K562 (cell line): ENCODE data around the gene ICA1. TPM values are rescaled to one million over a fixed set of nuclear protein-coding genes. Genes with fewer than 3 reads are reported as not detected.

Source experiments
- CBX1 ChIP-seq: sonication (generic); IDR thresholded peaks from 2 replicates; pipeline ENCODE4 v1.6.1; 2016; ENCODE audit warnings: antibody characterized with exemption, low read depth, mild to moderate bottlenecking
- CREB1 ChIP-seq, 2 experiments: sonication (generic) in 1 of 2; formaldehyde crosslinking in 1 of 2; IDR thresholded peaks; 2 replicates each; pipeline versions ENCODE4 v1.6.1 to v1.8.0; 2012 to 2022; ENCODE audit warnings: inconsistent platforms in 1 of 2, mild to moderate bottlenecking in 1 of 2, missing genetic modification reagents in 1 of 2, moderate library complexity in 1 of 2
- MYC ChIP-seq, 2 experiments: fragments of 250-450 bp in 1 of 2; sonication (Bioruptor Pico) in 1 of 2; IDR thresholded peaks; 2 replicates each; pipeline versions ENCODE4 v1.5.1 to v1.6.1; 2012 to 2021; ENCODE audit warnings: low read depth in 2 of 2, borderline replicate concordance in 1 of 2, improper control_type of control experiment in 1 of 2, low read length in 1 of 2, mild to moderate bottlenecking in 1 of 2, moderate library complexity in 1 of 2
- RBBP5 ChIP-seq: fragments of 200-600 bp; sonication (generic); IDR thresholded peaks from 2 replicates; pipeline ENCODE4 v1.6.1; 2012; ENCODE audit warnings: borderline replicate concordance, mild to moderate bottlenecking, low read length, control low read depth, inconsistent platforms; ENCODE audit not compliant: insufficient read depth, poor library complexity, severe bottlenecking
- RCOR1 ChIP-seq, 2 experiments: IDR thresholded peaks; 2 replicates each; pipeline ENCODE4 v1.6.1; 2012; ENCODE audit warnings: low read depth in 2 of 2, low read length in 2 of 2, borderline replicate concordance in 1 of 2, improper control_type of control experiment in 1 of 2
- SMAD3 ChIP-seq: fragments of 450-650 bp; formaldehyde crosslinking; conservative IDR thresholded peaks from 2 replicates; pipeline ENCODE4 v1.4.0; 2020; ENCODE audit warnings: mild to moderate bottlenecking
- ZBTB11 ChIP-seq, 3 experiments: fragments of 200-800 bp in 1 of 3; fragments of 250-450 bp in 1 of 3; fragments of 450-650 bp in 1 of 3; sonication (Bioruptor Pico) in 1 of 3; sonication (Bioruptor generic) in 1 of 3; formaldehyde crosslinking in 1 of 3; IDR thresholded peaks; 2 replicates each; pipeline versions ENCODE4 v1.6.1 to v1.8.0; 2016 to 2022; ENCODE audit warnings: mild to moderate bottlenecking in 2 of 3, missing genetic modification characterization in 2 of 3, missing compliant biosample characterization in 1 of 3, moderate library complexity in 1 of 3
- ZC3H4 ChIP-seq: sonication (generic); formaldehyde crosslinking; IDR thresholded peaks from 2 replicates; pipeline ENCODE4 v1.9.0; 2021; ENCODE audit warnings: missing genetic modification reagents, borderline replicate concordance
- ZNF395 ChIP-seq: fragments of 200-800 bp; sonication (Bioruptor generic); IDR thresholded peaks from 2 replicates; pipeline ENCODE4 v1.6.1; 2017; ENCODE audit warnings: missing genetic modification characterization, missing compliant biosample characterization
- polyA plus RNA-seq, 8 experiments: library from polyadenylated mRNA; depleted of rRNA in 4 of 8; stranded (reverse) in 5 of 8; unstranded in 3 of 8; fragments of >200 nt; fragmentation: Nextera tagmentation in 2 of 8; fragmentation: Illumina TruSeq in 1 of 8; extraction: Ambion mirVana in 2 of 8; extraction: Trizol in 1 of 8; gene quantifications; 2 replicates each; pipeline versions ENCODE4 v1.2.1 to v1.2.3, GENCODE V29; 2011 to 2014; ENCODE audit warnings: inconsistent platforms in 1 of 8, missing spikeins in 1 of 8
- total RNA-seq, 7 experiments: library from RNA; depleted of rRNA in 6 of 7; stranded (reverse); fragments of >200 nt in 6 of 7; fragmentation: Illumina TruSeq in 2 of 7; extraction: Trizol in 2 of 7; gene quantifications; 2 replicates each; pipeline versions ENCODE4 v1.2.1 to v1.2.3, GENCODE V29; 2011 to 2021; ENCODE audit warnings: low replicate concordance in 1 of 7
- TF ChIP-seq, protein P1 (sequence below), 2 experiments: IDR thresholded peaks; 2 replicates each; pipeline ENCODE4 v1.6.1; 2012; ENCODE audit warnings: improper control_type of control experiment in 2 of 2, low read depth in 2 of 2, low read length in 2 of 2, borderline replicate concordance in 1 of 2

The ICA1 gene
- total and polyA plus RNA-seq, 9 of the 15 experiments (the other 6 are each of a cell fraction or from before 2014, with no cell fraction given), result 7.1 to 22.3 (median 16.4) TPM

- TF ChIP-seq ZBTB11 (CRISPR knock-in tag; IDR thresholded peaks at IDR 0.05) (peak in 1 of 3 experiments; percentile 86; a peak in 2 of 6 replicates), CBX1 (0 out of 2 replicates have a peak, but pooled peaks have one; percentile 21), RCOR1 (IDR thresholded peaks at IDR 0.05; ENCODE audit: borderline replicate concordance in 1 of 2, low read depth in 2 of 2, low read length in 2 of 2) (no peak; a peak in 1 of 4 replicates), ZC3H4 (CRISPR knock-in tag) (no peak), ZNF395 (CRISPR knock-in tag) (peak; percentile 60; the same call in 1 of the 2 replicates), SMAD3 (CRISPR knock-in tag) (no peak), MYC (IDR thresholded peaks at IDR 0.05; ENCODE audit: low read depth, low read length) (peak; percentile 76), MYC (CRISPR knock-in tag; IDR thresholded peaks at IDR 0.05; ENCODE audit: borderline replicate concordance, low read depth) (no peak), CREB1 (IDR thresholded peaks at IDR 0.05) (no peak), CREB1 (CRISPR knock-in tag; IDR thresholded peaks at IDR 0.05) (peak; percentile 70), RBBP5 (peak; percentile 89)
- TF ChIP-seq, protein P1, sequence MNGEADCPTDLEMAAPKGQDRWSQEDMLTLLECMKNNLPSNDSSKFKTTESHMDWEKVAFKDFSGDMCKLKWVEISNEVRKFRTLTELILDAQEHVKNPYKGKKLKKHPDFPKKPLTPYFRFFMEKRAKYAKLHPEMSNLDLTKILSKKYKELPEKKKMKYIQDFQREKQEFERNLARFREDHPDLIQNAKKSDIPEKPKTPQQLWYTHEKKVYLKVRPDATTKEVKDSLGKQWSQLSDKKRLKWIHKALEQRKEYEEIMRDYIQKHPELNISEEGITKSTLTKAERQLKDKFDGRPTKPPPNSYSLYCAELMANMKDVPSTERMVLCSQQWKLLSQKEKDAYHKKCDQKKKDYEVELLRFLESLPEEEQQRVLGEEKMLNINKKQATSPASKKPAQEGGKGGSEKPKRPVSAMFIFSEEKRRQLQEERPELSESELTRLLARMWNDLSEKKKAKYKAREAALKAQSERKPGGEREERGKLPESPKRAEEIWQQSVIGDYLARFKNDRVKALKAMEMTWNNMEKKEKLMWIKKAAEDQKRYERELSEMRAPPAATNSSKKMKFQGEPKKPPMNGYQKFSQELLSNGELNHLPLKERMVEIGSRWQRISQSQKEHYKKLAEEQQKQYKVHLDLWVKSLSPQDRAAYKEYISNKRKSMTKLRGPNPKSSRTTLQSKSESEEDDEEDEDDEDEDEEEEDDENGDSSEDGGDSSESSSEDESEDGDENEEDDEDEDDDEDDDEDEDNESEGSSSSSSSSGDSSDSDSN (IDR thresholded peaks at IDR 0.05; ENCODE audit: borderline replicate concordance in 1 of 2, low read depth in 2 of 2, low read length in 2 of 2), result peak; percentile 80 to 93; a peak in 3 of 4 replicates
Observed at GRCh38 chr7:8261711-8262695, at the start of gene ICA1 (continued).
